Endodermal cell (in vitro differentiated cells): ENCODE results near the gene DCBLD1. TPM values are rescaled to one million over a fixed set of nuclear protein-coding genes. Genes with fewer than 3 reads are reported as not detected.

Experiments used
- DNase-seq: peaks from one replicate; pipeline ENCODE4 v3.0.0-alpha.2; 2017
- H3K27ac ChIP-seq: 2 replicates; pipeline ENCODE4 v1.5.1; 2013; ENCODE audit warnings: mild to moderate bottlenecking, low read depth, low read length, moderate library complexity
- H3K27me3 ChIP-seq: 2 replicates; pipeline ENCODE4 v1.6.1; 2013; ENCODE audit warnings: mild to moderate bottlenecking, low read length, moderate library complexity; ENCODE audit not compliant: insufficient read depth, control insufficient read depth, poor library complexity, severe bottlenecking
- H3K36me3 ChIP-seq: 2 replicates; pipeline ENCODE4 v1.7.0; 2013; ENCODE audit warnings: mild to moderate bottlenecking, low read length, moderate library complexity; ENCODE audit not compliant: control insufficient read depth, insufficient read depth
- H3K4me1 ChIP-seq: one replicate; pipeline ENCODE4 v1.7.0; 2013; ENCODE audit warnings: low read length; ENCODE audit not compliant: control insufficient read depth, insufficient read depth
- H3K4me3 ChIP-seq: 2 replicates; pipeline ENCODE4 v1.5.1; 2013; ENCODE audit warnings: mild to moderate bottlenecking, low read length, moderate library complexity
- H3K9ac ChIP-seq: 2 replicates; pipeline ENCODE4 v1.6.1; 2013; ENCODE audit warnings: mild to moderate bottlenecking, low read length, moderate library complexity; ENCODE audit not compliant: poor library complexity, severe bottlenecking; ENCODE audit errors: extremely low read depth
- H3K9me3 ChIP-seq: 2 replicates; pipeline ENCODE4 v1.6.1; 2013; ENCODE audit warnings: mild to moderate bottlenecking, low read length, moderate library complexity; ENCODE audit not compliant: control insufficient read depth
- H3K27ac Mint-ChIP-seq: 2 replicates; pipeline ENCODE4 v1.8.0; 2020; ENCODE audit warnings: mixed read lengths
- H3K27me3 Mint-ChIP-seq: 2 replicates; pipeline ENCODE4 v1.8.0; 2021; ENCODE audit warnings: mild to moderate bottlenecking, mixed read lengths; ENCODE audit not compliant: insufficient read depth
- H3K36me3 Mint-ChIP-seq: 2 replicates; pipeline ENCODE4 v1.8.0; 2020; ENCODE audit warnings: low read depth, mixed read lengths
- H3K4me1 Mint-ChIP-seq: 2 replicates; pipeline ENCODE4 v1.8.0; 2020; ENCODE audit warnings: mixed read lengths
- H3K4me3 Mint-ChIP-seq: 2 replicates; pipeline ENCODE4 v1.8.0; 2020; ENCODE audit warnings: mild to moderate bottlenecking, moderate library complexity, mixed read lengths
- H3K9me3 Mint-ChIP-seq: 2 replicates; pipeline ENCODE4 v1.8.0; 2020; ENCODE audit warnings: mild to moderate bottlenecking, mixed read lengths
- CTCF ChIP-seq: fragments of 200-600 bp; sonication (generic); conservative IDR thresholded peaks from 2 replicates; pipeline ENCODE4 v1.5.0; 2021; ENCODE audit warnings: antibody characterized with exemption, mild to moderate bottlenecking
- WGBS, 2 experiments: methylation state at CpG; one replicate each; pipeline versions ENCODE4 v1.1.5 to v1.1.7; 2013; ENCODE audit warnings: missing lambda C conversion rate in 2 of 2, mixed read lengths in 1 of 2; ENCODE audit not compliant: insufficient coverage in 1 of 2, insufficient read length in 1 of 2; 5-methylcytosine and 5-hydroxymethylcytosine counted together
- total RNA-seq, 2 donors: library from RNA; stranded (reverse); fragmentation: NEBNext Ultra II Directional in 1 of 2; extraction: Animal tissue kit (Norgen Biotek cat#: 25700) in 1 of 2; gene quantifications; 2 replicates in 1 of 2; 3 replicates in 1 of 2; pipeline ENCODE4 v1.2.1, GENCODE V29; 2021

Gene DCBLD1
- total RNA-seq, 2 donors from 2014 or later = 16.2 to 27.9 TPM

DNA sequence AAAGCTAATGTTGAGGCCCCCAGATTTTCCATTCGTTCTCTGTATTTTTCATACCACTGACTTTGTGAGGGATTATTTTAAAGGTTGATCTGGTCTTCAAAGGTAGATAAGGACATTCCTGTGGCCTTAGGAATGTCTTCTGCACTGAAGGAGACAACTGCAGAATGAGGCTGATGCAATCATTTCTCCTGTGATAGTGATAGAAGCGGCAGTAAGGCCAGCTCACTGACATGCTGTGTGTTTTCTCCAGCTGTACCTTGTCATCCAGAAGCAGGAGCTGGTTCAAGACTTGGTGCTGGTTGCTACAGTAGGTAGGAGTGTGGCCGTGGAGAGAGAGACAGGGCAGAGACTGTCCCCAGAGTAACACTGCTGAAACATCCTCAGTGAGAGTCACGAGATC lies 53.8 kb downstream of the DCBLD1 start:
- Mint-ChIP-seq H3K4me3 (no peak overlapping the region), H3K27me3 (no peaks in the 10 kb centered on the region), H3K4me1 (peaks cover 33% of the 10 kb centered on the region), H3K27ac (peak overlapping the region; percentile 80), H3K36me3 (peaks cover 24% of the 10 kb centered on the region), H3K9me3 (no peaks in the 10 kb centered on the region)
- peak overlapping the region; percentile 25 for H3K27ac ChIP-seq
- H3K4me3 ChIP-seq = peak overlapping the region; percentile 3
- H3K36me3 ChIP-seq = peaks cover 30% of the 10 kb centered on the region
- no peak for DNase-seq
- peaks cover 21% of the 10 kb centered on the region for H3K4me1 ChIP-seq
- H3K9me3 ChIP-seq = no peaks in the 10 kb centered on the region
- 83 to 93% methylated on average over 3 to 4 of the region's 4 CpGs for WGBS, 2 experiments
- H3K27me3 ChIP-seq = no peaks in the 10 kb centered on the region
- no peak for TF ChIP-seq CTCF
- H3K9ac ChIP-seq = no peak overlapping the region

- H3K27me3 ChIP-seq = no peaks in the 10 kb centered on the region
- no peak overlapping the region for H3K27ac ChIP-seq
- peaks cover 29% of the 10 kb centered on the region for H3K4me1 Mint-ChIP-seq
- H3K4me3 Mint-ChIP-seq = no peak overlapping the region
- peaks cover 24% of the 10 kb centered on the region for H3K36me3 Mint-ChIP-seq
- no peaks in the 10 kb centered on the region for H3K27me3 Mint-ChIP-seq
- peaks cover 21% of the 10 kb centered on the region for H3K4me1 ChIP-seq
- 93 to 94% methylated on average over 4 to 9 of the region's 9 CpGs for WGBS, 2 experiments
- H3K27ac Mint-ChIP-seq = no peak overlapping the region
- no peaks in the 10 kb centered on the region for H3K9me3 ChIP-seq
- no peak for TF ChIP-seq CTCF
- H3K4me3 ChIP-seq = no peak overlapping the region
- H3K9me3 Mint-ChIP-seq = no peaks in the 10 kb centered on the region
- peaks cover 33% of the 10 kb centered on the region for H3K36me3 ChIP-seq
- H3K9ac ChIP-seq = no peak overlapping the region
- no peak for DNase-seq
These were observed 56.1 kb downstream of the DCBLD1 start for GRCh38 chr6:117538615-117539014.

DNA sequence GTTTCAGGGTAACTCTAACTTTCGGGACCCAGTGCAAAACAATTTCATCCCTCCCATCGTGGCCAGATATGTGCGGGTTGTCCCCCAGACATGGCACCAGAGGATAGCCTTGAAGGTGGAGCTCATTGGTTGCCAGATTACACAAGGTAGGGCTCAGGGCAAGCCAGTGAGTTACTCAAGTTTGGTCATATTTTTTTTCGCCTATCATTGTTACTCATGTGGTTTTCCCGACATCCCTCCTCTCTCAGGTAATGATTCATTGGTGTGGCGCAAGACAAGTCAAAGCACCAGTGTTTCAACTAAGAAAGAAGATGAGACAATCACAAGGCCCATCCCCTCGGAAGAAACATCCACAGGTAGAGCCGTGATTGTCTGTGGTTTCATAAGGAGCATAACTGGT lies 58.2 kb downstream of the DCBLD1 start:
- Mint-ChIP-seq H3K9me3 (no peaks in the 10 kb centered on the region), H3K27ac (no peak overlapping the region), H3K27me3 (no peaks in the 10 kb centered on the region), H3K4me1 (peaks cover 19% of the 10 kb centered on the region), H3K36me3 (peaks cover 24% of the 10 kb centered on the region), H3K4me3 (no peak overlapping the region)
- no peak overlapping the region for H3K27ac ChIP-seq
- 96% methylated on average over 4 to 8 of the region's 8 CpGs for WGBS, 2 experiments
- DNase-seq = no peak
- H3K4me3 ChIP-seq = no peak overlapping the region
- no peaks in the 10 kb centered on the region for H3K27me3 ChIP-seq
- no peak for TF ChIP-seq CTCF
- peaks cover 11% of the 10 kb centered on the region for H3K4me1 ChIP-seq
- no peaks in the 10 kb centered on the region for H3K9me3 ChIP-seq
- H3K36me3 ChIP-seq = peaks cover 46% of the 10 kb centered on the region
- no peak overlapping the region for H3K9ac ChIP-seq
